ENCODE data around the gene CTNNBL1. TPM values are rescaled to one million over a fixed set of nuclear protein-coding genes. Genes with fewer than 3 reads are reported as not detected.

CTNNBL1 gene
- total RNA-seq, 1 donor from 2014 or later: 93.5 TPM

DNA sequence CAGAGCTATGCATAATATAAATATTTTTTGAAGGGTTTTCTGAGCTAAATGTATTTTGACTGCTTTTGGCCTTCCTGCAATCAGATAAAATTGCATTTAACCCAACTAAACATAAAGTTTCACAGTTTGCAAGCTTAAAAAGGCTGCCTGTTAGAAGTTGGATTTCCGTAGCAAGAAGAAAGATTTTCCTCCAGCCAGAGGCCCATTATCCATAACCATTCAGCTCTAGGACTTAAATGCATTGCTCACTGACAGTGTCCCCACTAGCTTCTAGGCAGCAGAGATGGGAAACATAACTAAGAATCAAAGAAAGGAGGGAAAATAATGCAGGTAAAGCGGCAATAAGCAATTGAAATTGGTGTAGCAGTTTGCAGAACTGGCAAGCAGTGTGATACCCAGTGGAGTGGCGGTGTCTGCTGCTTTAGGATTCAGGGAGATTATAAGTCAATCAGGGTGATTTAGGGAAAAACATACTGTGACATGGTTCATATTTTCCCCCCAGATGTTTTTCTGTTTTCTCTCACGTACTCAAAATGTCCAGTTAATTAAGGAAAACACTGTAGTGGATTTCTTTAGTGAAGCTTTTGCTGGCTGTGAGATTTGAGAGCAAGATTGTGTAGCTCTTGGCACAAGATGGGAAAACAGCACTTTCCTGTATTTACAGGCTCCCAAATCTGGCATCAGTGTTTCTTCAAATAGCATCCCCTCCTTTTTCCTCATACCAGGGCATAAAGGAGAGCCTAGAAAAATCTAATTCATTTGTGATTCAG lies 69.1 kb downstream of the CTNNBL1 start:
- H3K27ac Mint-ChIP-seq: no peak overlapping the region
- no peaks in the 10 kb centered on the region for H3K9me3 Mint-ChIP-seq
- no peak overlapping the region for H3K4me3 Mint-ChIP-seq
- H3K27me3 Mint-ChIP-seq (ENCODE audit: insufficient read depth): no peaks in the 10 kb centered on the region
- H3K4me1 Mint-ChIP-seq (ENCODE audit: low read depth): no peaks in the 10 kb centered on the region
- intact Hi-C loops (cut with micrococcal nuclease): no loop called here
- peaks cover 18% of the 10 kb centered on the region for H3K36me3 Mint-ChIP-seq (ENCODE audit: low read depth)
- no peak for DNase-seq (ENCODE audit: low spot score)

DNA sequence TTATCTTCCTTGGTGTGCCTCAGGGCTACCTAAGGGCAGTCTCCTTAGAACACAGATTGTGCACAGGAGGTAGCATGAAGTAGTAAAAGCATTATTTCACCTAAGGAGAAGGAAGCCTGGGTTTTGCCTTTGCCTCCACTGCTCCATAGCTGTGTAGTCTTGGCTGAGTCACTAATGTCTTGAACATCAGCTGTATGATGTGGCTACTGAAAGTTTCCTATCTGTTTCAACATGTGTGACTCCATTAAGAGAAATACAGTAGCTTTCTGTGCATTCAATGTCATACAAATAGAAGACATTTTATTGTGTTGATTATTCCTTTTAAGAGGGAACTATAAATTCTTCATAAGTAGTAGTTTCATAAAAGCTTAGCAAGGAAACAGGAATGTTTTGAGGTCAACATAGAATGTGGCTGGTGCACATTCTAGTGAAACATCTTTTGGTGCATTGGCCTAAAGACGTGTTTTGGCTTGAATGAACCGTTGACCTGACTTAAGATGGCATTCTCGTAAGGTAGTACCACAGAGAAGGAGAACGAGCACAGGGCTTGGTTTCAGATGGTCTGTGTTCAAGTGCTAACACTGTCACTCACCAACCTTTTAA lies 70.6 kb downstream of the CTNNBL1 start:
- H3K27me3 Mint-ChIP-seq (ENCODE audit: insufficient read depth): no peaks in the 10 kb centered on the region
- no peak overlapping the region for H3K27ac Mint-ChIP-seq
- peaks cover 17% of the 10 kb centered on the region for H3K36me3 Mint-ChIP-seq (ENCODE audit: low read depth)
- no peaks in the 10 kb centered on the region for H3K4me1 Mint-ChIP-seq (ENCODE audit: low read depth)
- H3K9me3 Mint-ChIP-seq: no peaks in the 10 kb centered on the region
- DNase-seq (ENCODE audit: low spot score): no peak
- intact Hi-C loops (cut with micrococcal nuclease): no loop called here
- H3K4me3 Mint-ChIP-seq: no peak overlapping the region

DNA sequence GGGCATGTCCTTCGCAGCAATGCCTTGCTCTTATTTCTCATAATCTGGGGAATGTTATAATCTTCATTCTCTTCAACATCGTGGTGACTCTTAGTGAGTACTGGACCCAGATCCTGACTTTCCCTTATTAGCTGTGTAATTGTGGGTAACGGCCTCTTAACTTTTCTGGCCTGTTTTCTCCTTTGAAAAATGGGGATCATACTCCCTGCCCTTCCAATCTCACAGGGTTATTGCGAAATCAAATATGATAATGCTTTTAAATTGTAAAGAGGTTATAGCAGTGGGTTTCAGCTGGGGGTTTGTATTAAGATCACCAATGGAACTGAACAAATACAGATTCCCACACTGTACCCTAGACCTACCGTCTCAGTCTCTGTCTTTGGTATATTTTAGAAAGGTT lies 77.1 kb downstream of the CTNNBL1 start:
- Mint-ChIP-seq H3K9me3 (no peaks in the 10 kb centered on the region), H3K36me3 (ENCODE audit: low read depth) (peaks cover 18% of the 10 kb centered on the region), H3K27me3 (ENCODE audit: insufficient read depth) (no peaks in the 10 kb centered on the region), H3K27ac (no peak overlapping the region), H3K4me3 (no peak overlapping the region), H3K4me1 (ENCODE audit: low read depth) (no peaks in the 10 kb centered on the region)
- DNase-seq (ENCODE audit: low spot score): no peak
- intact Hi-C loops (cut with micrococcal nuclease): no loop called here

DNA sequence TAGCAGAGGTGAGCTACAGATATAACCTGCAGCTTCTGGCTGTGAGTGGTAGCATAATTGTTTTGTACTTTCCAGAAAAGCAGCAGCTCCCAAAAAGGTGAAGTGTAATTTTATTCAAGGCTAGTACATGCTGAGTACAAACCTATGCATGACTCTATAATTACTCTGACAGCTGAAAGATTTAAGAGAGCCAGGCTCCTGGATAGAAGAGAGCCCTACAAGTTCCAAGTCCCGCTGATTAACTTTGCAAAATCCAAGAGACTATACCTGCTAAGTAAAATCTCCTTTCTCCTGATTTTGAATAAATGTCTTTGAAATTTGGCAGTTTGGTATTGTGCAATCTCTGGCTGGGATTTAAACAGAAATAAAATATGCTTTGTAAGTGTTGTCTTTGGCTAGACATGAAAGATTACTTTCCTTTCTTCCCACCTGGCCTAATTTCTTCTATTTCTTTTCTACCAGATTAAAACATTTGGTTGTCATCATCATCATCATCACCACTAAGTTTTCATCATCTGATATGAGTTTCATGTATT lies 79.5 kb downstream of the CTNNBL1 start:
- Mint-ChIP-seq H3K27me3 (ENCODE audit: insufficient read depth) (no peaks in the 10 kb centered on the region), H3K36me3 (ENCODE audit: low read depth) (peaks cover 18% of the 10 kb centered on the region), H3K9me3 (no peaks in the 10 kb centered on the region), H3K4me3 (no peak overlapping the region), H3K4me1 (ENCODE audit: low read depth) (peaks cover 8% of the 10 kb centered on the region), H3K27ac (no peak overlapping the region)
- intact Hi-C loops (cut with micrococcal nuclease): no loop called here
- no peak for DNase-seq (ENCODE audit: low spot score)

DNA sequence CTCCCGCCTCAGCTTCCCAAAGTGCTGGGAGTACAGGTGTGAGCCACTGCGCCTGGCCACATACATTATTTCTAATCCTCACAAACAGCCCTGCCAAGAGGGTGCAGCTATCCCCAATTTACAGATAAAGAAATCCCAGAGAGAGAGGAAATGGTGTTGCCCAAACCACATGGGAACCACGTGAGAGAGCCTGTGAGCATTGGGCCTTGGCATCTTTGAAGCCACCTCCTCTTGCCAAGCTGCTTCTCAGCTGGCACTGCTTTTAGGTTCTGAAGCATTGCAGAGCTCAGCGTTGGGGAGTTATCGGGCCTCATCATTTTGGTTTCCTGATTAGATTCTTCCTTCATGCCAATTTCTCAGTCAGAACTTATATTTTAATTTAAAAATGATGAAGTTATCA lies 80.3 kb downstream of the CTNNBL1 start:
- no peaks in the 10 kb centered on the region for H3K9me3 Mint-ChIP-seq
- no peaks in the 10 kb centered on the region for H3K27me3 Mint-ChIP-seq (ENCODE audit: insufficient read depth)
- no peak overlapping the region for H3K4me3 Mint-ChIP-seq
- H3K36me3 Mint-ChIP-seq (ENCODE audit: low read depth): peaks cover 18% of the 10 kb centered on the region
- peaks cover 8% of the 10 kb centered on the region for H3K4me1 Mint-ChIP-seq (ENCODE audit: low read depth)
- H3K27ac Mint-ChIP-seq: no peak overlapping the region
- intact Hi-C loops (cut with micrococcal nuclease): no loop called here
- no peak for DNase-seq (ENCODE audit: low spot score)

- H3K4me1 Mint-ChIP-seq (ENCODE audit: low read depth): peaks cover 8% of the 10 kb centered on the region
- intact Hi-C loops (cut with micrococcal nuclease): no loop called here
- H3K4me3 Mint-ChIP-seq: no peak overlapping the region
- H3K27ac Mint-ChIP-seq: no peak overlapping the region
- no peaks in the 10 kb centered on the region for H3K27me3 Mint-ChIP-seq (ENCODE audit: insufficient read depth)
- H3K9me3 Mint-ChIP-seq: no peaks in the 10 kb centered on the region
- H3K36me3 Mint-ChIP-seq (ENCODE audit: low read depth): peaks cover 22% of the 10 kb centered on the region
- DNase-seq (ENCODE audit: low spot score): no peak
Observed at GRCh38 chr20:37775200-37775599, 81.4 kb downstream of the CTNNBL1 start.

DNA sequence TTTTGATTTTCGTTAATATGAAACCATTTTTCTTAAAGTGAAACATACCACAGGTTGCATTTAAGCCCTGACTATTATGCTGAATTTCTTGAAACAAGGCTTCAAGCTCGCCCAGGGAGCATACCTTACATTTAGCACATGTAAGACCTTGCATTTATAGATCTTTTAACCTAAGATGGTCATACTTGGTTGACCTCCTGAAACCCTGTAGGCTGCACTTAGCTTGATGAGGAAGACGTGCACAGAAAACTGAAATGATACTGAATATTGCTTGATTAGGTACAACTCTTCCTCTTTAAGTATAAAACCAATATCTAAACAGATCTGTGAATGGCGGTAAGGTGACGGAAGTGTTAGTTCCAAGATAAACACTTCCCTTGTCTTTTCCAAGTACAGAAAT lies 82.2 kb downstream of the CTNNBL1 start:
- Mint-ChIP-seq H3K4me3 (no peak overlapping the region), H3K27ac (no peak overlapping the region), H3K27me3 (ENCODE audit: insufficient read depth) (no peaks in the 10 kb centered on the region), H3K36me3 (ENCODE audit: low read depth) (peaks cover 21% of the 10 kb centered on the region), H3K4me1 (ENCODE audit: low read depth) (peaks cover 8% of the 10 kb centered on the region), H3K9me3 (no peaks in the 10 kb centered on the region)
- no peak for DNase-seq (ENCODE audit: low spot score)
- intact Hi-C loops (cut with micrococcal nuclease): no loop called here

GRCh38 chr20:37776526-37776925 lies 82.7 kb downstream of the CTNNBL1 start:
- peaks cover 8% of the 10 kb centered on the region for H3K4me1 Mint-ChIP-seq (ENCODE audit: low read depth)
- H3K27ac Mint-ChIP-seq: no peak overlapping the region
- peaks cover 16% of the 10 kb centered on the region for H3K36me3 Mint-ChIP-seq (ENCODE audit: low read depth)
- no peak for DNase-seq (ENCODE audit: low spot score)
- no peak overlapping the region for H3K4me3 Mint-ChIP-seq
- no peaks in the 10 kb centered on the region for H3K9me3 Mint-ChIP-seq
- intact Hi-C loops (cut with micrococcal nuclease): no loop called here
- H3K27me3 Mint-ChIP-seq (ENCODE audit: insufficient read depth): no peaks in the 10 kb centered on the region

DNA sequence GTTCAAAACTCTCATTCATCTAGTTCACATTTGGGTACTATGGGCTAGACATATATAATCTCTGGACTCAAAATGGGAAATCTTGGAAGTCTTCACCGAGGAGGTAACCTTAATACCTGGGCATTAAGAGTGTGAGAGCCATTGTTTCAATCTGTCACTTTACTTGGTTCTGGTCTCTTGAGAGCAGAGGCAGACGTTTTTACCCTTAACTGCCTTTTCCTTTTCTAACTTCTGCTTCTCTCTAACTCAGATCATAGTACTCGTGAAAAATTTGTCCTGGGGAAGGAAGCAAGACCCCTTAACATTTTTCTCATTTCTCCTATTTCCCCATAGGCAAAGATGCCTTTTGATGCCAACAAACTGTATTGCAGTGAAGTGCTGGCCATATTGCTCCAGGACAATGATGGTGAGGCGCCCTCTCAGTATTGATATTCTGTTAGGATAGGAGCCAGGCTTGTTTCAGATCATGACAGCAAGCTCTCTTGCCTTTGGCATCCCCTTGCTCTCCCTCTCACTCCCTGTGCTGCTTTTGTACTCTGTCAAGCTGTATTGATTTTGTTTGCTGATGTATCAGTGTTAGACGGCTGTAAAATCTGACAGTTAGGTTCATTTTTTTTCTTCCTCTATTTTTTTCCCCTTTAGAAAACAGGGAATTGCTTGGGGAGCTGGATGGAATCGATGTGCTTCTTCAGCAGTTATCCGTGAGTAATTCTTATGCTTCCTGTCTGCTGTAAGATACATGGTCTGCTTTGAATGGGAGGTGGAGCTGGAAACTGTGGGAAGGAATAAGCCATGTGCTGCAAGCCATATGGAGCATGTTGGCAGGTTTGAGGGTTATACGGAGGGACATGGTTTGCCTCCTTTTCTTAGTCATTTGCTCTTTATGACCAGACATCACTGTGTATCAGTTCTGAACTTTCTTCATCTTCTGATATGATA lies 83.5 kb downstream of the CTNNBL1 start:
- Mint-ChIP-seq H3K9me3 (no peaks in the 10 kb centered on the region), H3K4me1 (ENCODE audit: low read depth) (peaks cover 8% of the 10 kb centered on the region), H3K27me3 (ENCODE audit: insufficient read depth) (no peaks in the 10 kb centered on the region), H3K36me3 (ENCODE audit: low read depth) (peaks cover 16% of the 10 kb centered on the region), H3K4me3 (no peak overlapping the region), H3K27ac (no peak overlapping the region)
- intact Hi-C loops (cut with micrococcal nuclease): no loop called here
- no peak for DNase-seq (ENCODE audit: low spot score)

GRCh38 chr20:37777988-37778659 lies 84.3 kb downstream of the CTNNBL1 start:
- peaks cover 8% of the 10 kb centered on the region for H3K4me1 Mint-ChIP-seq (ENCODE audit: low read depth)
- no peak overlapping the region for H3K4me3 Mint-ChIP-seq
- DNase-seq (ENCODE audit: low spot score): no peak
- H3K27me3 Mint-ChIP-seq (ENCODE audit: insufficient read depth): no peaks in the 10 kb centered on the region
- intact Hi-C loops (cut with micrococcal nuclease): no loop called here
- H3K9me3 Mint-ChIP-seq: no peaks in the 10 kb centered on the region
- H3K27ac Mint-ChIP-seq: no peak overlapping the region
- peaks cover 17% of the 10 kb centered on the region for H3K36me3 Mint-ChIP-seq (ENCODE audit: low read depth)

GRCh38 chr20:37781626-37782025 lies 87.8 kb downstream of the CTNNBL1 start:
- Mint-ChIP-seq H3K9me3 (no peaks in the 10 kb centered on the region), H3K36me3 (ENCODE audit: low read depth) (peaks cover 26% of the 10 kb centered on the region), H3K4me1 (ENCODE audit: low read depth) (peaks cover 8% of the 10 kb centered on the region), H3K27ac (no peak overlapping the region), H3K4me3 (no peak overlapping the region), H3K27me3 (ENCODE audit: insufficient read depth) (no peaks in the 10 kb centered on the region)
- no peak for DNase-seq (ENCODE audit: low spot score)
- intact Hi-C loops (cut with micrococcal nuclease): no loop called here

DNA sequence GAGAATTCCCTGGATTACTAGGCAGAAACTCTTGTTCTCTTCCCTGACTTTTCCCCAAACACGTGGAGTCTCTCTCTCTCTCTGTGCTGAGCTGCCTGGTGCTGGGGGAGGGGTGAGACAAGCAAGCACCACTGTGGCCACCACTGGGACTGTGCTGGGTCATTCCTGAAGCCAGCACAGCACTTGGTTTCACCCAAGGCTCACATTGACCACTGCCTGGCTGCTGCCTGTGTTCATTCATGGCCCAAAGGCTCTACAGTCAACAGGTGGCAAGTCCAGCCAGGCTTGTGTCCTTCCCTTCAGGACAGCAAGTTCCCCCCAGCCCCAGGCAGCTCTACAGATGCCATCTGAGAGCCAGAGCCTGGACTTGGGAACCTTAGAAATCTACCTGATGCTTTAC lies 92.2 kb downstream of the CTNNBL1 start:
- Mint-ChIP-seq H3K36me3 (ENCODE audit: low read depth) (peaks cover 26% of the 10 kb centered on the region), H3K27me3 (ENCODE audit: insufficient read depth) (no peaks in the 10 kb centered on the region), H3K4me1 (ENCODE audit: low read depth) (no peaks in the 10 kb centered on the region), H3K4me3 (no peak overlapping the region), H3K27ac (no peak overlapping the region), H3K9me3 (no peaks in the 10 kb centered on the region)
- no peak for DNase-seq (ENCODE audit: low spot score)
- intact Hi-C loops (cut with micrococcal nuclease): no loop called here
